MM.1S (cell line): ENCODE results near the gene TFCP2L1.
"Not testable (repeated sequence)": the region's sequence is repeated elsewhere in the genome, so short reads cannot be mapped to it uniquely, and the experiment has no call there.

Experiments used
- DNase-seq: peaks from one replicate; pipeline ENCODE4 v3.0.0-alpha.2; 2015
- H2AFZ ChIP-seq: fragments of 300-600 bp; sonication (generic); 2 replicates; pipeline ENCODE4 v1.6.0; 2016; ENCODE audit warnings: antibody characterized with exemption, low read length
- H3F3A ChIP-seq: fragments of 300-600 bp; sonication (generic); 2 replicates; pipeline ENCODE4 v1.6.1; 2016; ENCODE audit warnings: mild to moderate bottlenecking, antibody characterized with exemption, low read length, moderate library complexity, mixed read lengths; ENCODE audit not compliant: insufficient read depth
- H3K27ac ChIP-seq: fragments of 300-600 bp; sonication (generic); 2 replicates; pipeline ENCODE4 v1.5.1; 2016; ENCODE audit warnings: mild to moderate bottlenecking, low read length
- H3K27me3 ChIP-seq: fragments of 300-600 bp; sonication (generic); replicated peaks from 2 replicates; pipeline ENCODE4 v1.6.0; 2016; ENCODE audit warnings: low read length; ENCODE audit not compliant: insufficient read depth
- H3K36me3 ChIP-seq: fragments of 300-600 bp; sonication (generic); replicated peaks from 2 replicates; pipeline ENCODE4 v1.6.1; 2016; ENCODE audit warnings: mild to moderate bottlenecking, low read length, mixed read lengths; ENCODE audit not compliant: insufficient read depth
- H3K4me1 ChIP-seq: fragments of 300-600 bp; sonication (generic); 2 replicates; pipeline ENCODE4 v1.6.1; 2016; ENCODE audit warnings: low read length, mixed read lengths
- H3K4me2 ChIP-seq: fragments of 300-600 bp; sonication (generic); 2 replicates; pipeline ENCODE4 v1.6.0; 2016; ENCODE audit warnings: low read depth, low read length
- H3K4me3 ChIP-seq: fragments of 300-600 bp; sonication (generic); 2 replicates; pipeline ENCODE4 v1.5.1; 2016; ENCODE audit warnings: low read length, mixed read lengths
- H3K79me2 ChIP-seq: fragments of 300-600 bp; sonication (generic); 2 replicates; pipeline ENCODE4 v1.6.1; 2016; ENCODE audit warnings: mixed run types, low read length, mixed read lengths
- H3K9ac ChIP-seq: fragments of 300-600 bp; sonication (generic); 2 replicates; pipeline ENCODE4 v1.6.1; 2016; ENCODE audit warnings: low read length, mixed read lengths
- H3K9me2 ChIP-seq: fragments of 300-600 bp; sonication (generic); replicated peaks from 2 replicates; pipeline ENCODE4 v1.6.1; 2016; ENCODE audit warnings: mild to moderate bottlenecking, low read length, mixed read lengths; ENCODE audit not compliant: insufficient read depth
- H3K9me3 ChIP-seq: fragments of 300-600 bp; sonication (generic); replicated peaks from 2 replicates; pipeline ENCODE4 v1.6.1; 2016; ENCODE audit warnings: mild to moderate bottlenecking, low read length, mixed read lengths; ENCODE audit not compliant: insufficient read depth
- H4K20me1 ChIP-seq: fragments of 300-600 bp; sonication (generic); 2 replicates; pipeline ENCODE4 v1.6.1; 2016; ENCODE audit warnings: mild to moderate bottlenecking, low read length, moderate library complexity, mixed read lengths; ENCODE audit not compliant: insufficient read depth
- CTCF ChIP-seq: fragments of 300-600 bp; sonication (generic); IDR thresholded peaks from 2 replicates; pipeline ENCODE4 v1.5.1; 2016; ENCODE audit warnings: antibody characterized with exemption, low read length, mixed read lengths
- EZH2 ChIP-seq: fragments of 300-600 bp; sonication (generic); optimal IDR thresholded peaks from 2 replicates; pipeline ENCODE3; 2017; ENCODE audit warnings: low read depth, mild to moderate bottlenecking, antibody characterized with exemption, low read length, mixed read lengths
- EZH2phosphoT487 ChIP-seq: fragments of 300-600 bp; sonication (generic); IDR thresholded peaks from 2 replicates; pipeline ENCODE4 v1.6.1; 2018; ENCODE audit warnings: antibody characterized with exemption, low read length

TFCP2L1 gene

DNA sequence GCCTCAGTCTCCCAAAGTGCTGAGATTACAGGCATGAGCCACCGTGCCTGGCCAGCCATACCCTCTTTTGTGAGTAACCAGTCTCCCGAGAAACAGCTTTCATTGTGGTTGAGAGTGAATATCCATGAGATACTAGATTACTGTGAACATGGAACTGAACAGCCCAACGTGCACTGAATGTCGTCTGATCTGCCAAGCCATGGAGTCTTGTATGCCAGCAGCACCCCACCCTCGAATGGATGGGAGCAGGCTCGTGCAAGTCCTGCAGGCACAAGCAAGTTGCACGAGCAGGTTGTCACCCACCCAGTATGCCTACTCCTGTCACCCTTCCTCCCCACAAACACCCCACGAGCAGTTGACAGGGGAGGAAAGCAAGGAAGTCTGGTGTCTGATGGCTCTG, 36.5 kb upstream of the TFCP2L1 start:
- Histone ChIP-seq H4K20me1 (no peaks in the 10 kb centered on the region), H3K79me2 (no peaks in the 10 kb centered on the region), H3K27ac (no peak overlapping the region), H3K27me3 (no peaks in the 10 kb centered on the region), H3K9me3 (no peaks in the 10 kb centered on the region), H3K9me2 (no peaks in the 10 kb centered on the region), H2AFZ (no peak overlapping the region), H3K9ac (no peak overlapping the region), H3K4me3 (no peak overlapping the region), H3K4me2 (no peak overlapping the region), H3F3A (no peaks in the 10 kb centered on the region), H3K4me1 (no peaks in the 10 kb centered on the region), H3K36me3 (no peaks in the 10 kb centered on the region)
- no peak for TF ChIP-seq CTCF
- TF ChIP-seq EZH2phosphoT487 = no peak
- TF ChIP-seq EZH2 = no peak
- DNase-seq = no peak

- no peaks in the 10 kb centered on the region for H3K4me1 ChIP-seq
- H3K9me3 ChIP-seq = no peaks in the 10 kb centered on the region
- no peaks in the 10 kb centered on the region for H3F3A ChIP-seq
- no peaks in the 10 kb centered on the region for H3K36me3 ChIP-seq
- no peaks in the 10 kb centered on the region for H3K9me2 ChIP-seq
- H3K27me3 ChIP-seq = no peaks in the 10 kb centered on the region
- no peaks in the 10 kb centered on the region for H4K20me1 ChIP-seq
- H3K27ac ChIP-seq = no peak overlapping the region
- no peaks in the 10 kb centered on the region for H3K79me2 ChIP-seq
- no peak overlapping the region for H3K4me3 ChIP-seq
- no peak for DNase-seq
- H2AFZ ChIP-seq = no peak overlapping the region
- H3K4me2 ChIP-seq = no peak overlapping the region
- H3K9ac ChIP-seq = no peak overlapping the region
- TF ChIP-seq CTCF = no peak
- no peak for TF ChIP-seq EZH2phosphoT487
- TF ChIP-seq EZH2 = no peak
These were observed 34.9 kb upstream of the TFCP2L1 start for GRCh38 chr2:121319941-121320340.

GRCh38 chr2:121316986-121317385, 32.0 kb upstream of the TFCP2L1 start:
- no peak for DNase-seq
- H3F3A ChIP-seq = no peaks in the 10 kb centered on the region

DNA sequence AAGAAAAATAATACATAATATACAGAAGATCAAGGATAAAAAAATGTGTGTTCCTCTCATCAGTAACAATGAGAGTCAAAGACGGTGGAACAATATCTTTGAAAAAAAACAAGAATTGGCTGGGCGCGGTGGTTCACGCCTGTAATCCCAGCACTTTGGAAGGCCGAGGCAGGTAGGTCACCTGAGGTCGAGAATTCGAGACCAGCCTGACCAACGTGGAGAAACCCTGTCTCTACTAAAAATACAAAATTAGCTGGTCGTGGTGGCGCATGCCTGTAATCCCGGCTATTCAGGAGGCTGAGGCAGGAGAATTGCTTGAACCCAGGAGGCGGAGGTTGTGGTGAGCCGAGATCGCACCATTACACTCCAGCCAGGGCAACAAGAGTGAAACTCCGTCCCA, 28.7 kb upstream of the TFCP2L1 start:
- not testable (repeated sequence) for H3K4me1 ChIP-seq, H3K4me3 ChIP-seq, H3K9ac ChIP-seq, H3K4me2 ChIP-seq, H3K79me2 ChIP-seq, H3K9me3 ChIP-seq, DNase-seq, H3K36me3 ChIP-seq, H3K9me2 ChIP-seq, H3K27me3 ChIP-seq, H3F3A ChIP-seq, H2AFZ ChIP-seq, H4K20me1 ChIP-seq, H3K27ac ChIP-seq

More at GRCh38 chr2:121316986-121317385, 32.0 kb upstream of the TFCP2L1 start:
- Histone ChIP-seq H3K27me3 (no peaks in the 10 kb centered on the region), H4K20me1 (no peaks in the 10 kb centered on the region), H3K9ac (no peak overlapping the region), H3K4me3 (no peak overlapping the region), H2AFZ (no peak overlapping the region), H3K27ac (no peak overlapping the region), H3K4me1 (no peaks in the 10 kb centered on the region), H3K9me3 (no peaks in the 10 kb centered on the region), H3K9me2 (no peaks in the 10 kb centered on the region), H3K36me3 (no peaks in the 10 kb centered on the region), H3K4me2 (no peak overlapping the region), H3K79me2 (no peaks in the 10 kb centered on the region)
- TF ChIP-seq EZH2 = no peak
- no peak for TF ChIP-seq EZH2phosphoT487
- no peak for TF ChIP-seq CTCF
